ENCODE results near the gene RER1.

RER1 gene

GRCh38 chr1:2350501-2350900, 41.1 kb upstream of the RER1 start:
- no peak for DNase-seq (ENCODE audit: low read depth)
- TF ChIP-seq, protein P1, sequence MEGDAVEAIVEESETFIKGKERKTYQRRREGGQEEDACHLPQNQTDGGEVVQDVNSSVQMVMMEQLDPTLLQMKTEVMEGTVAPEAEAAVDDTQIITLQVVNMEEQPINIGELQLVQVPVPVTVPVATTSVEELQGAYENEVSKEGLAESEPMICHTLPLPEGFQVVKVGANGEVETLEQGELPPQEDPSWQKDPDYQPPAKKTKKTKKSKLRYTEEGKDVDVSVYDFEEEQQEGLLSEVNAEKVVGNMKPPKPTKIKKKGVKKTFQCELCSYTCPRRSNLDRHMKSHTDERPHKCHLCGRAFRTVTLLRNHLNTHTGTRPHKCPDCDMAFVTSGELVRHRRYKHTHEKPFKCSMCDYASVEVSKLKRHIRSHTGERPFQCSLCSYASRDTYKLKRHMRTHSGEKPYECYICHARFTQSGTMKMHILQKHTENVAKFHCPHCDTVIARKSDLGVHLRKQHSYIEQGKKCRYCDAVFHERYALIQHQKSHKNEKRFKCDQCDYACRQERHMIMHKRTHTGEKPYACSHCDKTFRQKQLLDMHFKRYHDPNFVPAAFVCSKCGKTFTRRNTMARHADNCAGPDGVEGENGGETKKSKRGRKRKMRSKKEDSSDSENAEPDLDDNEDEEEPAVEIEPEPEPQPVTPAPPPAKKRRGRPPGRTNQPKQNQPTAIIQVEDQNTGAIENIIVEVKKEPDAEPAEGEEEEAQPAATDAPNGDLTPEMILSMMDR (conservative IDR thresholded peaks at IDR 0.05; ENCODE audit: low read depth, low read length) = no peak
- H3K4me3 ChIP-seq (ENCODE audit: low read length) = no peak overlapping the region

DNA sequence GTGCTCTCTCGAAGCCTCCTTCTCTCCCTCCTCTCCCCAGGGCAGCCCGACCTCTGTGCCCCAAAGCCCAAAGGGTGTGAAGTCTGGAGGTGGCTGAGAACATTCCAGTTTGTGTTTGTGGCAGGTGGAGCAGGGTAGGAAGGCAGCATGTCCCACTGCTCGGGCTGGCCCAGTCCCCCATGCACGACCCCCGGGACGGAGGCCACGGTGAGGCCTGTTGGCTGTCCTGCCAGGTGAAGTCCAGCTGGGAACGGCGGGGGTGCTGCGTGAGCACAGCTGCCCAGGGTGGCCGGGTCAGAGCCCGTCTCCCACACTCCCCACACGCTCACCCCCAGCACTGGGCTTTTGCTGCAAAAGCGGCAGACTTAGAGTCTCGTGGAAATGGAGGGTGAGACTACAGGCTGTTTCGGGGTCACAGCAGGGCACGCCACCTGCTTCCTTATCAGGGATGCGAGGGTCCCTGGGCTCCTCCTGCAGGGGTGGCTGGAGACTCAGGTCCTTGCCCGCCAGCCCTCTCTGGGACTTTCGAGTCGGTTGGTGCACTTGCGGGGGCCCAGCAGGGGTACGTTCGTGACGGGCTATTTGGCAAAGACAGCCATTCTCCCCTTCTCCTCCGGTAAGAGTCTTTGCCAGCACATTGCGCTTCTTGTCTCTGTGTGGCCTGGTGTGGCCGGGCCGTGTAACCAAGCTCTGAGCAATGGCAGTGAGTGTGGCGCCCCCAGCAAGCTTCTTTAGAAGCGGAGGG, 40.6 kb upstream of the RER1 start:
- DNase-seq (ENCODE audit: low read depth) = no peak
- no peak overlapping the region for H3K4me3 ChIP-seq (ENCODE audit: low read length)
- TF ChIP-seq, protein P1 (conservative IDR thresholded peaks at IDR 0.05; ENCODE audit: low read depth, low read length) = no peak

DNA sequence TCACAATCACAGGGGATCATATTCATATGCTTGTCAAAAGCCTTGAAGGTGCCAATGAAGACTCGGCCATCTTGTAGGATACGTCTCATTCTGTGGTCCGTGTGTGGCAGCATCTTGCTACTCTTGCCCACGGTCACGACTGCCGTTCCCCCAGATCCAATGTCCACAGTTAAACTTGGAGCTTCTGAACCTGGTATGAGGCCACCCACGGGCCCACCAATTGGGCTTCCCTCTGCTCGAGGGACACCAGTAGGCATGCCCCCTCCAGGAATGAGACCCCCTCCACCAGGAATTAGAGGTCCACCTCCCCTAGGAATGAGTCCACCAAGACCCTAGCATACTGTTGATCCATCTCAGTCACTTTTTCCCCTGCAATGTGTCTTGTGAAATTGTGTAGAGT, 39.9 kb upstream of the RER1 start:
- TF ChIP-seq, protein P1 (conservative IDR thresholded peaks at IDR 0.05; ENCODE audit: low read depth, low read length) = no peak
- DNase-seq (ENCODE audit: low read depth) = no peak
- no peak overlapping the region for H3K4me3 ChIP-seq (ENCODE audit: low read length)

- no peak for DNase-seq (ENCODE audit: low read depth)
- no peak overlapping the region for H3K4me3 ChIP-seq (ENCODE audit: low read length)
- TF ChIP-seq, protein P1 (conservative IDR thresholded peaks at IDR 0.05; ENCODE audit: low read depth, low read length) = no peak
Observed at GRCh38 chr1:2352341-2352896, 39.2 kb upstream of the RER1 start.

GRCh38 chr1:2352897-2353550, 38.6 kb upstream of the RER1 start:
- TF ChIP-seq, protein P1 (conservative IDR thresholded peaks at IDR 0.05; ENCODE audit: low read depth, low read length) = no peak
- no peak for DNase-seq (ENCODE audit: low read depth)
- H3K4me3 ChIP-seq (ENCODE audit: low read length) = no peak overlapping the region

GRCh38 chr1:2353551-2354438, 37.8 kb upstream of the RER1 start:
- TF ChIP-seq, protein P1 (conservative IDR thresholded peaks at IDR 0.05; ENCODE audit: low read depth, low read length) = no peak
- no peak overlapping the region for H3K4me3 ChIP-seq (ENCODE audit: low read length)
- no peak for DNase-seq (ENCODE audit: low read depth)
